GM23338 (cell line): ENCODE results near the gene RAPGEF3. TPM values are rescaled to one million over a fixed set of nuclear protein-coding genes. Genes with fewer than 3 reads are reported as not detected.

ENCODE experiments used
- ATAC-seq: fragments of 200-7000 bp; cut with Tn5 transposase; 3 replicates; pipeline ENCODE4 v1.9.1; 2020
- DNase-seq: peaks from one replicate; pipeline ENCODE4 v3.0.0-alpha.2; 2015; ENCODE audit warnings: low spot score
- H2AFZ ChIP-seq: fragments of 200-600 bp; sonication (generic); 2 replicates; pipeline ENCODE4 v1.8.0; 2016; ENCODE audit warnings: antibody characterized with exemption, mild to moderate bottlenecking, moderate library complexity
- H3F3A ChIP-seq: fragments of 200-600 bp; sonication (generic); replicated peaks from 2 replicates; pipeline ENCODE4 v1.8.0; 2017; ENCODE audit warnings: antibody characterized with exemption, mixed run types, low read depth
- H3K27ac ChIP-seq: fragments of 200-600 bp; sonication (generic); 2 replicates; pipeline ENCODE4 v1.6.1; 2016; ENCODE audit warnings: low read depth
- H3K27me3 ChIP-seq: fragments of 200-600 bp; sonication (generic); 2 replicates; pipeline ENCODE4 v1.8.0; 2016; ENCODE audit warnings: mild to moderate bottlenecking, mixed run types, moderate library complexity; ENCODE audit not compliant: insufficient read depth
- H3K36me3 ChIP-seq: fragments of 200-600 bp; sonication (generic); 2 replicates; pipeline ENCODE4 v1.8.0; 2016; ENCODE audit warnings: mild to moderate bottlenecking; ENCODE audit not compliant: insufficient read depth
- H3K4me1 ChIP-seq: fragments of 200-600 bp; sonication (generic); 2 replicates; pipeline ENCODE4 v1.8.0; 2016; ENCODE audit warnings: mild to moderate bottlenecking, moderate library complexity; ENCODE audit not compliant: insufficient read depth
- H3K4me2 ChIP-seq: fragments of 200-600 bp; sonication (generic); 2 replicates; pipeline ENCODE4 v1.7.1; 2017; ENCODE audit warnings: mixed run types
- H3K4me3 ChIP-seq: fragments of 200-600 bp; sonication (generic); 2 replicates; pipeline ENCODE4 v1.6.1; 2016; ENCODE audit warnings: mixed run types
- H3K79me2 ChIP-seq: fragments of 200-600 bp; sonication (generic); replicated peaks from 2 replicates; pipeline ENCODE4 v1.8.0; 2017; ENCODE audit warnings: mild to moderate bottlenecking; ENCODE audit not compliant: insufficient read depth
- H3K9me2 ChIP-seq: fragments of 200-600 bp; sonication (generic); 2 replicates; pipeline ENCODE4 v1.8.0; 2017; ENCODE audit not compliant: insufficient read depth
- H4K20me1 ChIP-seq: fragments of 200-600 bp; sonication (generic); replicated peaks from 2 replicates; pipeline ENCODE4 v1.8.0; 2017; ENCODE audit warnings: mild to moderate bottlenecking; ENCODE audit not compliant: insufficient read depth
- H3K27ac Mint-ChIP-seq: 2 replicates; pipeline ENCODE4 v1.8.0; 2020; ENCODE audit warnings: inconsistent platforms, mild to moderate bottlenecking, moderate library complexity, mixed read lengths
- H3K27me3 Mint-ChIP-seq: 3 replicates; pipeline ENCODE4 v1.8.0; 2022; ENCODE audit warnings: low read depth, mild to moderate bottlenecking, moderate library complexity, mixed read lengths, inconsistent platforms; ENCODE audit not compliant: insufficient read depth, poor library complexity
- H3K36me3 Mint-ChIP-seq: 3 replicates; pipeline ENCODE4 v1.8.0; 2021; ENCODE audit warnings: low read depth, mild to moderate bottlenecking, inconsistent platforms, moderate library complexity, mixed read lengths
- H3K4me1 Mint-ChIP-seq: 3 replicates; pipeline ENCODE4 v1.8.0; 2020; ENCODE audit warnings: mild to moderate bottlenecking, inconsistent platforms, mixed read lengths
- H3K4me3 Mint-ChIP-seq: 3 replicates; pipeline ENCODE4 v1.8.0; 2021; ENCODE audit warnings: moderate library complexity, mild to moderate bottlenecking, inconsistent platforms, mixed read lengths
- H3K9me3 Mint-ChIP-seq: 3 replicates; pipeline ENCODE4 v1.8.0; 2020; ENCODE audit warnings: moderate library complexity, mild to moderate bottlenecking, inconsistent platforms, mixed read lengths
- CREB1 ChIP-seq: fragments of 250-450 bp; sonication (Bioruptor Pico); IDR thresholded peaks from 2 replicates; pipeline ENCODE4 v1.5.0; 2020; ENCODE audit warnings: low read depth, mild to moderate bottlenecking, moderate library complexity
- CTCF ChIP-seq, 2 experiments: fragments of 200-600 bp in 1 of 2; sonication (generic) in 1 of 2; conservative IDR thresholded peaks; 2 replicates each; pipeline versions ENCODE4 v1.5.1 to v1.6.1; 2016 to 2017; ENCODE audit warnings: antibody characterized with exemption in 2 of 2, low read depth in 2 of 2, mild to moderate bottlenecking in 2 of 2, moderate library complexity in 1 of 2
- ETS1 ChIP-seq: IDR thresholded peaks from 2 replicates; pipeline ENCODE4 v1.6.1; 2016; ENCODE audit warnings: antibody characterized with exemption
- JUNB ChIP-seq: IDR thresholded peaks from one replicate; pipeline ENCODE4 v1.6.1; 2016; ENCODE audit warnings: antibody characterized with exemption; ENCODE audit not compliant: unreplicated experiment
- NANOG ChIP-seq: IDR thresholded peaks from 2 replicates; pipeline ENCODE4 v1.6.1; 2016; ENCODE audit warnings: antibody characterized with exemption, borderline replicate concordance
- REST ChIP-seq: IDR thresholded peaks from one replicate; pipeline ENCODE4 v1.6.1; 2018; ENCODE audit warnings: antibody characterized with exemption; ENCODE audit not compliant: unreplicated experiment
- STAT1 ChIP-seq: IDR thresholded peaks from one replicate; pipeline ENCODE4 v1.6.1; 2016; ENCODE audit warnings: antibody characterized with exemption; ENCODE audit not compliant: unreplicated experiment
- ZNF331 ChIP-seq: fragments of 250-450 bp; sonication (Bioruptor Pico); IDR thresholded peaks from 2 replicates; pipeline ENCODE4 v1.5.0; 2020; ENCODE audit warnings: low read depth, mild to moderate bottlenecking, moderate library complexity
- polyA plus RNA-seq: library from polyadenylated mRNA; unstranded; fragments of >200 nt; fragmentation: Nextera tagmentation; extraction: Ambion mirVana; gene quantifications from 2 replicates; pipeline ENCODE4 v1.2.1, GENCODE V29; 2016
- total RNA-seq: library from RNA; depleted of rRNA; stranded (reverse); fragments of >200 nt; shearing (Covaris generic); gene quantifications from 2 replicates; pipeline ENCODE4 v1.2.3, GENCODE V29; 2014

RAPGEF3 gene
- total and polyA plus RNA-seq, 2 experiments from 2014 or later, result 2.3 to 11.8 TPM

- Histone ChIP-seq H3K4me1 (peaks cover 5% of the 10 kb centered on the region), H3F3A (no peaks in the 10 kb centered on the region), H3K79me2 (peaks cover 8% of the 10 kb centered on the region), H3K4me3 (no peak overlapping the region), H2AFZ (no peak overlapping the region), H3K4me2 (no peak overlapping the region), H3K27ac (no peak overlapping the region), H3K36me3 (no peaks in the 10 kb centered on the region), H3K27me3 (no peaks in the 10 kb centered on the region; the same call in 1 of the 2 replicates), H4K20me1 (no peaks in the 10 kb centered on the region), H3K9me2 (no peaks in the 10 kb centered on the region)
- no peaks in the 10 kb centered on the region; the same call in 2 of the 3 replicates for H3K36me3 Mint-ChIP-seq
- TF ChIP-seq JUNB (no peak), CTCF (conservative IDR thresholded peaks at IDR 0.05; ENCODE audit: low read depth in 2 of 2) (no peak), REST (no peak), ZNF331 (no peak), ETS1 (no peak)
- ATAC-seq (no peak), DNase-seq (no peak)
- no peak overlapping the region for H3K27ac Mint-ChIP-seq
- no peaks in the 10 kb centered on the region for H3K9me3 Mint-ChIP-seq
- H3K27me3 Mint-ChIP-seq, result peaks cover 3% of the 10 kb centered on the region
- no peak overlapping the region for H3K4me3 Mint-ChIP-seq
- peaks cover 13% of the 10 kb centered on the region for H3K4me1 Mint-ChIP-seq
Measured at GRCh38 chr12:47709671-47710070, 49.0 kb downstream of the RAPGEF3 start.

GRCh38 chr12:47709237-47709636, 49.4 kb downstream of the RAPGEF3 start:
- Histone ChIP-seq H3K4me3 (no peak overlapping the region), H4K20me1 (no peaks in the 10 kb centered on the region), H3K27me3 (no peaks in the 10 kb centered on the region; the same call in 1 of the 2 replicates), H3F3A (no peaks in the 10 kb centered on the region), H3K4me1 (peaks cover 5% of the 10 kb centered on the region), H3K27ac (no peak overlapping the region), H2AFZ (no peak overlapping the region), H3K4me2 (no peak overlapping the region), H3K36me3 (no peaks in the 10 kb centered on the region), H3K79me2 (peaks cover 12% of the 10 kb centered on the region), H3K9me2 (no peaks in the 10 kb centered on the region)
- Mint-ChIP-seq H3K36me3 (no peaks in the 10 kb centered on the region; the same call in 2 of the 3 replicates), H3K4me3 (no peak overlapping the region), H3K27me3 (peaks cover 3% of the 10 kb centered on the region), H3K4me1 (peaks cover 13% of the 10 kb centered on the region), H3K27ac (no peak overlapping the region), H3K9me3 (no peaks in the 10 kb centered on the region)
- ATAC-seq (no peak), DNase-seq (no peak)
- no peak for TF ChIP-seq NANOG
- TF ChIP-seq CTCF (conservative IDR thresholded peaks at IDR 0.05; ENCODE audit: low read depth in 2 of 2), result no peak
- TF ChIP-seq ETS1, result no peak
- TF ChIP-seq JUNB, result no peak
- TF ChIP-seq ZNF331, result no peak
- TF ChIP-seq STAT1, result no peak
- TF ChIP-seq CREB1 (CRISPR knock-in tag), result no peak
